AG09309 (cell line): Measurements from ENCODE around the gene LRP3.

Experiments
- DNase-seq: peaks from one replicate; pipeline ENCODE4 v3.0.0-alpha.2; 2010; ENCODE audit warnings: low read depth
- H3K4me3 ChIP-seq: 2 replicates; pipeline ENCODE4 v1.5.1; 2011; ENCODE audit warnings: mild to moderate bottlenecking, low read depth, low read length, moderate library complexity; ENCODE audit not compliant: control insufficient read depth
- CTCF ChIP-seq: IDR thresholded peaks from 2 replicates; pipeline ENCODE4 v1.5.1; 2011; ENCODE audit warnings: mild to moderate bottlenecking, low read depth, low read length, inconsistent platforms; ENCODE audit not compliant: insufficient read depth, control insufficient read depth; ENCODE audit errors: missing control alignments

Gene LRP3

DNA sequence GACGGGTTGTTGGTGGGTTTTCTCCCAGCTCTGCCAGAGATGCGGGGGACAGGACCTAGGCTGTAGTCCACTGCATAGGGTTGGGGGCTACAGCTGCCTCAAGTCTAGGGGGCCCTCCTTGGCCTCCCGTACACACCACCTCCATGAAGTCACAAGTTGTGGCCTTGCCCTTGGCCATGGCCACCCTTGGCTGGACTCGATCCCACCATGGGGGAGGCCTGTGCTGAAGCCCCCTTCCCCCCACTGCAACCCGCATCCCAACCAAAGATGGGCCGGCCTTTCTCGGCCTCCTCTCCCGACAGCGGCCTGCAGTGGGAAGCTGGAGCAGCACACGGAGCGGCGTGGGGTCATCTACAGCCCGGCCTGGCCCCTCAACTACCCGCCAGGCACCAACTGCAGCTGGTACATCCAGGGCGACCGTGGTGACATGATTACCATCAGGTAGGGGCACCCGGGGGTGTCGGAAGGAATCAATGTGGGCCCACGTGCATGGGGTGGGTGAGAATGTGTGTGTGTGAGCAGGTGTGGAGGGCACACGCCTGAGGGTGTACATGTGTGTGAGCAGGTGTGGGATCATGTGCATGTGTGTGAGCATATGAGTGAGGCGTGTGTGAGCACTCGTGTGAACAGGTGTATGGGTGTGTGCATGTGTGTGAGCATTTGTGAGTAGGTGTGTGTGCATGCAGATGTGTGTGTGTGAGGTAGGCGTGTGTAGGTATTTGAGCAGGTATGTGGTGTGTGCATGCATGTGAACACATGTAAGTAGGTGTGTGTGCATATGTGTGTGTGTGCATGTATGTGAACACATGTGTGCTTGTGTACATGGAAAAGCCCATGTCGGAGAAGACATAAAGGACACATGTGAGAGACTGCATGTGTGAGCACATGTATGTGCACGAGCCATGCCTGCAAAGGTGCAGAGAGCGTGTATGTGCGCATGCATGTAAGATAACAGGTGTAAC, 8.7 kb downstream of the LRP3 start:
- no peak for TF ChIP-seq CTCF
- DNase-seq: no peak
- H3K4me3 ChIP-seq: no peak overlapping the region

DNA sequence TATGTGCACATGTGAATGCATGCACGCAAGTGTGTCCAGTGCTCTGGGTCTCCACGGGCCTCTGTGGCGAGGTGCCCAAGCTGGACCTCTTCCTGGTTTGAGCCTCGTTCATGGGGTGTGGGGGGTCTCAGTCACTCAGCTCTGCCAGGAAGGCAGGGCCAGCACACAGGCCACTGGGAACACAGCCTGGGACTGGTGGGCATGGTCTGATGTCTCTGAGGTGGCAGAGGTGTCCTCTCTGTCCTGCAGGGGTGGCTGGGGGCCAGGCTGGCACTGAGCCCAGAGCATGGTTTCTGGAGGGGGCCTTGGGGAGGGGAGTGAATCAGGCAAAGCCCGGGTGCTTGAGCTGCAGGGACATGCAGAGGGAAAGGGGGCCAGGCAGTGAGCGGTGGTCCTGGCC, 9.4 kb downstream of the LRP3 start:
- no peak for TF ChIP-seq CTCF
- DNase-seq: no peak
- no peak overlapping the region for H3K4me3 ChIP-seq

- H3K4me3 ChIP-seq: no peak overlapping the region
- no peak for DNase-seq
These were observed 10.2 kb downstream of the LRP3 start for GRCh38 chr19:33204136-33204973.

DNA sequence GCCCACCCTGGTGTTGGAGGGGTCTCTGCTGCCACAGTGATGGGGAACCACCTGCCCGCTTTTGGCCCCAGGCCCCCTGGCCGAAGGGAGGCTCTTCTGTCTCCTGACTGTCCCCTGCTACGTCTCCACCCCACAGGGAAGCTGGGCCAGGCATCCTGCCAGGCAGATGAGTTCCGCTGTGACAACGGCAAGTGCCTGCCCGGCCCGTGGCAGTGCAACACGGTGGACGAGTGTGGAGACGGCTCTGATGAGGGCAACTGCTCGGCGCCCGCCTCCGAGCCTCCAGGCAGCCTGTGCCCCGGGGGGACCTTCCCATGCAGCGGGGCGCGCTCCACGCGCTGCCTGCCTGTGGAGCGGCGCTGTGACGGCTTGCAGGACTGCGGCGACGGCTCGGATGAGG, 11.0 kb downstream of the LRP3 start:
- TF ChIP-seq CTCF: no peak
- no peak overlapping the region for H3K4me3 ChIP-seq

More at GRCh38 chr19:33204136-33204973, 10.2 kb downstream of the LRP3 start:
- no peak for TF ChIP-seq CTCF

DNA sequence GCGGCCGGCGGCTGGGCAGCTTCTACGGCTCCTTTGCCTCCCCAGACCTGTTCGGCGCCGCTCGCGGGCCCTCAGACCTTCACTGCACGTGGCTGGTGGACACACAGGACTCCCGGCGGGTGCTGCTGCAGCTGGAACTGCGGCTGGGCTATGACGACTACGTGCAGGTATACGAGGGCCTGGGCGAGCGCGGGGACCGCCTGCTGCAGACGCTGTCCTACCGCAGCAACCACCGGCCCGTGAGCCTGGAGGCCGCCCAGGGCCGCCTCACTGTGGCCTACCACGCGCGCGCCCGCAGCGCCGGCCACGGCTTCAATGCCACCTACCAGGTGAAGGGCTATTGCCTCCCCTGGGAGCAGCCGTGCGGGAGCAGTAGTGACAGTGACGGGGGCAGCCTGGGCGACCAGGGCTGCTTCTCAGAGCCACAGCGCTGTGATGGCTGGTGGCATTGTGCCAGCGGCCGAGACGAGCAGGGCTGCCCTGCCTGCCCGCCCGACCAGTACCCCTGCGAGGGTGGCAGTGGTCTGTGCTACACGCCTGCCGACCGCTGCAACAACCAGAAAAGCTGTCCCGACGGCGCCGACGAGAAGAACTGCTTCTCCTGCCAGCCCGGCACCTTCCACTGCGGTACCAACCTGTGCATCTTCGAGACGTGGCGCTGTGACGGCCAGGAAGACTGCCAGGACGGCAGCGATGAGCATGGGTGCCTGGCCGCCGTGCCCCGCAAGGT, 11.6 kb downstream of the LRP3 start:
- H3K4me3 ChIP-seq: no peak overlapping the region
- no peak for TF ChIP-seq CTCF
- no peak for DNase-seq

More for the DNA sequence above, 11.0 kb downstream of the LRP3 start:
- DNase-seq: no peak
